ENCODE measurements around the gene ADSS1. TPM values are rescaled to one million over a fixed set of nuclear protein-coding genes. Genes with fewer than 3 reads are reported as not detected.

The ADSS1 gene
- total RNA-seq, 1 experiment from 2014 or later: 9.9 TPM

DNA sequence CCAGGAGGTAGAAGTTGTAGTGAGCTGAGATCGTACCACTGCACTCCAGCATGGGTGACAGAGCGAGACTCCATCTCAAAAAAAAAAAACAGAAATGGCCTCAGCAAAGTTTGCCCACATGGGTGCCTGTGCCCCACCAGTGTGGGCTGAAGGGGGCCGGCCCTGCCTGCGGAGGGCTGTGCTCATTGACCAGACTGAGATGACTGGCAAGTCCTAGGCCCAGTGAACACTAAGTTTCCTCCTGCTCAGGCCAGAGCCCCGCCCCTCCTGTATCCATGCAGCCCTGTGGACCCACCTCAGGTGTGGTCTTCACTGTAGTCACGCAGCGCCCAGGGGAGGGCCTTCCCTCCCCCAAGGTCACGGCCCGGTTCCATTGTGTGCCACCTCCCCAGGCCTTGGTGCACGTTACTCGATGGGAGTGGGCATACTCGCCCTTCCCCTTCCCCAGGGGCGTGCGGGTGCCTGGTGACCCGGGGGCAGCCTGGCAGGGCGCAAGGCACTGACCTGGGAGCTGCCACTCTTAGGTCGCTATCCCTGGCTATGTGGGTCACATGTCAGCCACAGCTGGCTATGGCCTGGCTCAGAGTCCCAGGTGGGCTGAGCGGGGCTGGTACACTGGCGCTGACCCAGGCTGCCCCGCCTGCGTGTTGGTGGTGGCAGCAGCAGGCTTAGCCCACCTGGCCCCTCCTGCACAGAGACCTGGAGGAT is 18.5 kb upstream of the ADSS1 start:
- ChIA-PET CTCF (interaction anchor here (0.8 kb wide), 1 partner anchor 40 kb away, joined by 3 read pairs; no protein-coding TSS in a partner anchor), POLR2A (no interaction called here), RAD21 (ENCODE audit: low non-redundant PET in 1 of 2, low total read pairs in 2 of 2, uncharacterized antibody in 2 of 2, unreplicated experiment in 2 of 2) (no interaction called here)
- Histone ChIP-seq H3K4me1 (ENCODE audit: control insufficient read depth in 1 of 2, insufficient read depth in 2 of 2, low read length in 2 of 2) (peaks cover 0 to 10% of the 10 kb centered on the region in 2 experiments; a peak in 2 of 4 replicates), H3K4me3 (replicated peaks in 1 of 2; ENCODE audit: low read depth in 1 of 2, low read length in 2 of 2) (no peak overlapping the region), H2AFZ (ENCODE audit: low read depth, low read length, poor library complexity, severe bottlenecking) (no peak overlapping the region), H3K36me3 (ENCODE audit: control insufficient read depth in 1 of 2, insufficient read depth in 2 of 2, low read length in 2 of 2) (peaks cover 15 to 32% of the 10 kb centered on the region in 2 experiments; a peak in 3 of 4 replicates), H3K27me3 (ENCODE audit: insufficient read depth, low read length) (no peaks in the 10 kb centered on the region), H3K9ac (ENCODE audit: low read length) (no peak overlapping the region), H3K27ac (ENCODE audit: low read depth, low read length) (no peak overlapping the region; the same call in 1 of the 2 replicates), H3K79me2 (ENCODE audit: insufficient read depth, low read length) (peaks cover 2% of the 10 kb centered on the region; the same call in 1 of the 2 replicates), H3K9me3 (ENCODE audit: control insufficient read depth in 1 of 2, insufficient read depth in 1 of 2, low read depth in 1 of 2, low read length in 2 of 2) (no peaks in the 10 kb centered on the region), H3K4me2 (ENCODE audit: low read length) (no peak overlapping the region), H4K20me1 (ENCODE audit: insufficient read depth) (no peaks in the 10 kb centered on the region), H3K9me2 (ENCODE audit: insufficient read depth) (no peaks in the 10 kb centered on the region)
- DNase-seq (ENCODE audit: low read depth, low spot score): no peak
- peak; percentile 41 for ATAC-seq
- intact Hi-C loops (cut with micrococcal nuclease): no loop called here
- TF ChIP-seq EZH2phosphoT487 (IDR thresholded peaks at IDR 0.05; ENCODE audit: borderline replicate concordance) (no peak), JUND (IDR thresholded peaks at IDR 0.05) (no peak), POLR2A (IDR thresholded peaks at IDR 0.05; ENCODE audit: borderline replicate concordance, extremely low read depth, insufficient read depth, insufficient read length) (no peak), EGR1 (IDR thresholded peaks at IDR 0.05; ENCODE audit: low read depth) (no peak), EZH2 (IDR thresholded peaks at IDR 0.05) (no peak), YY1 (IDR thresholded peaks at IDR 0.05; ENCODE audit: extremely low read depth, insufficient replicate concordance, low read depth, low read length) (no peak), CBX3 (IDR thresholded peaks at IDR 0.05; ENCODE audit: low read depth) (no peak), CEBPB (IDR thresholded peaks at IDR 0.05; ENCODE audit: low read depth) (no peak), ZNF274 (IDR thresholded peaks at IDR 0.05; ENCODE audit: low read depth, low read length) (no peak), ZFX (IDR thresholded peaks at IDR 0.05) (no peak), TCF7L2 (IDR thresholded peaks at IDR 0.05; ENCODE audit: borderline replicate concordance, extremely low read depth, insufficient read depth, insufficient read length) (no peak), SRF (IDR thresholded peaks at IDR 0.05; ENCODE audit: low read depth) (no peak)
- TF ChIP-seq, protein P1, sequence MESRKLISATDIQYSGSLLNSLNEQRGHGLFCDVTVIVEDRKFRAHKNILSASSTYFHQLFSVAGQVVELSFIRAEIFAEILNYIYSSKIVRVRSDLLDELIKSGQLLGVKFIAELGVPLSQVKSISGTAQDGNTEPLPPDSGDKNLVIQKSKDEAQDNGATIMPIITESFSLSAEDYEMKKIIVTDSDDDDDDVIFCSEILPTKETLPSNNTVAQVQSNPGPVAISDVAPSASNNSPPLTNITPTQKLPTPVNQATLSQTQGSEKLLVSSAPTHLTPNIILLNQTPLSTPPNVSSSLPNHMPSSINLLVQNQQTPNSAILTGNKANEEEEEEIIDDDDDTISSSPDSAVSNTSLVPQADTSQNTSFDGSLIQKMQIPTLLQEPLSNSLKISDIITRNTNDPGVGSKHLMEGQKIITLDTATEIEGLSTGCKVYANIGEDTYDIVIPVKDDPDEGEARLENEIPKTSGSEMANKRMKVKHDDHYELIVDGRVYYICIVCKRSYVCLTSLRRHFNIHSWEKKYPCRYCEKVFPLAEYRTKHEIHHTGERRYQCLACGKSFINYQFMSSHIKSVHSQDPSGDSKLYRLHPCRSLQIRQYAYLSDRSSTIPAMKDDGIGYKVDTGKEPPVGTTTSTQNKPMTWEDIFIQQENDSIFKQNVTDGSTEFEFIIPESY (IDR thresholded peaks at IDR 0.05; ENCODE audit: extremely low read depth, insufficient replicate concordance, low read length): no peak
- TF ChIP-seq, protein P2, sequence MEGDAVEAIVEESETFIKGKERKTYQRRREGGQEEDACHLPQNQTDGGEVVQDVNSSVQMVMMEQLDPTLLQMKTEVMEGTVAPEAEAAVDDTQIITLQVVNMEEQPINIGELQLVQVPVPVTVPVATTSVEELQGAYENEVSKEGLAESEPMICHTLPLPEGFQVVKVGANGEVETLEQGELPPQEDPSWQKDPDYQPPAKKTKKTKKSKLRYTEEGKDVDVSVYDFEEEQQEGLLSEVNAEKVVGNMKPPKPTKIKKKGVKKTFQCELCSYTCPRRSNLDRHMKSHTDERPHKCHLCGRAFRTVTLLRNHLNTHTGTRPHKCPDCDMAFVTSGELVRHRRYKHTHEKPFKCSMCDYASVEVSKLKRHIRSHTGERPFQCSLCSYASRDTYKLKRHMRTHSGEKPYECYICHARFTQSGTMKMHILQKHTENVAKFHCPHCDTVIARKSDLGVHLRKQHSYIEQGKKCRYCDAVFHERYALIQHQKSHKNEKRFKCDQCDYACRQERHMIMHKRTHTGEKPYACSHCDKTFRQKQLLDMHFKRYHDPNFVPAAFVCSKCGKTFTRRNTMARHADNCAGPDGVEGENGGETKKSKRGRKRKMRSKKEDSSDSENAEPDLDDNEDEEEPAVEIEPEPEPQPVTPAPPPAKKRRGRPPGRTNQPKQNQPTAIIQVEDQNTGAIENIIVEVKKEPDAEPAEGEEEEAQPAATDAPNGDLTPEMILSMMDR (IDR thresholded peaks at IDR 0.05 in 2 of 3, conservative IDR thresholded peaks at IDR 0.05 in 1 of 3; ENCODE audit: borderline replicate concordance in 1 of 3, insufficient read depth in 1 of 3, low read depth in 2 of 3, low read length in 2 of 3): no peak
- no TSS peak for BruUV-seq (replicated peaks)
